Uterus (tissue), 4 donors: ENCODE results near the gene RELA. TPM values are rescaled to one million over a fixed set of nuclear protein-coding genes. Genes with fewer than 3 reads are reported as not detected.
A peak's percentile ranks its signal among the peaks of the same experiment; 100 is the strongest.

Experiments
- DNase-seq, 2 donors: peaks; one replicate each; pipeline ENCODE4 v3.0.0-alpha.2; 2019 to 2020
- H3K27ac ChIP-seq, 2 donors: fragments of 200-600 bp; sonication (generic); 1 replicate in 1 of 2; 2 replicates in 1 of 2; pipeline ENCODE4 v1.5.1; 2016 to 2018
- H3K27me3 ChIP-seq, 2 donors: fragments of 200-600 bp; sonication (generic); one replicate each; pipeline ENCODE4 v1.5.1; 2018 to 2019; ENCODE audit warnings: control low read depth in 1 of 2
- H3K36me3 ChIP-seq, 2 donors: fragments of 200-600 bp; sonication (generic); one replicate each; pipeline ENCODE4 v1.5.1; 2019; ENCODE audit warnings: control low read depth in 1 of 2
- H3K4me1 ChIP-seq, 2 donors: fragments of 200-600 bp; sonication (generic); one replicate each; pipeline ENCODE4 v1.5.1; 2018 to 2019; ENCODE audit warnings: control low read depth in 1 of 2
- H3K4me3 ChIP-seq, 2 donors: fragments of 200-600 bp; sonication (generic); 1 replicate in 1 of 2; 2 replicates in 1 of 2; pipeline ENCODE4 v1.5.1; 2018 to 2019; ENCODE audit warnings: mild to moderate bottlenecking in 1 of 2
- H3K9me3 ChIP-seq, 2 donors: fragments of 200-600 bp; sonication (generic); one replicate each; pipeline ENCODE4 v1.5.1; 2019; ENCODE audit warnings: control low read depth in 1 of 2
- CTCF ChIP-seq, 4 experiments: fragments of 200-600 bp in 2 of 4; fragments of 450-650 bp in 2 of 4; sonication (generic) in 2 of 4; IDR thresholded peaks; one replicate each; pipeline ENCODE4 v1.5.1; 2016 to 2019; ENCODE audit warnings: antibody characterized with exemption in 4 of 4, mild to moderate bottlenecking in 2 of 4, moderate library complexity in 1 of 4
- POLR2A ChIP-seq, 2 donors: fragments of 450-650 bp; IDR thresholded peaks; one replicate each; pipeline ENCODE4 v1.6.1; 2016; ENCODE audit warnings: antibody characterized with exemption in 2 of 2, mild to moderate bottlenecking in 1 of 2, moderate library complexity in 1 of 2
- intact Hi-C: fragments of 100-400 bp; cut with DNase I; formaldehyde crosslinking; loops from one replicate; pipeline ENCODE4 v1.15.1; 2023; ENCODE audit warnings: low total_unique reads
- total RNA-seq, 4 donors: library from RNA; depleted of rRNA in 3 of 4; stranded (reverse); fragments of >200 nt in 3 of 4; gene quantifications; one replicate each; pipeline versions ENCODE4 v1.1.0 to v1.2.4, GENCODE V29; 2014 to 2023
- donor health status: DM: yes; HTN: yes; CAD: no.

RELA gene
- total RNA-seq, 4 donors from 2014 or later: 6.7 to 97.1 (median 36.5) TPM

GRCh38 chr11:65617136-65617850, 45.4 kb downstream of the RELA start:
- no peaks in the 10 kb centered on the region for H3K9me3 ChIP-seq
- intact Hi-C loops: no loop called here
- no peak overlapping the region for H3K27ac ChIP-seq
- H3K36me3 ChIP-seq: no peaks in the 10 kb centered on the region
- peaks cover 0 to 19% of the 10 kb centered on the region in 2 donors for H3K4me1 ChIP-seq
- H3K4me3 ChIP-seq: no peak overlapping the region
- H3K27me3 ChIP-seq: no peaks in the 10 kb centered on the region
- no peak for TF ChIP-seq POLR2A (IDR thresholded peaks at IDR 0.05)
- no peak for TF ChIP-seq CTCF (IDR thresholded peaks at IDR 0.05)
- DNase-seq: no peak

DNA sequence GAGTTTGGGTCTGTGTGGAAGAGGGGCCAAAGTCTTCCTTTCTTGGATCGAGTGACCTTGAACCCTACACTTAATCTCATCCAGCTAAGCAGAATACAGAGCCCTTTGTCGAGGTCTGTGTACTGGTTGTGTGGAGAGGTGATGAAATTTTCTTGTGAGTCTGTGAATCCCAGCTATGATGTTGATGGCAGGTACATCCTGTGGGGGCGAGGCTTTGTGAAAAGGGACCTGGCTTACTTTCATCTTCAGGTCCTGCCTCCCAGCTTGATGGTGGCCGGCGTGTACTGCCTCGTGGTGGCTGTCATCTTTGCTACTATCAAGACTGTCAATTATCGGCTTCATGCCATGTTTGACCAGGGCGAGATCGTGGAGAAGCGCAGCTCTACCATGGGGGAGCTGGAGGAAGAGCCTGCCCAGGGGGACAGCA, 46.1 kb downstream of the RELA start:
- H3K36me3 ChIP-seq: no peaks in the 10 kb centered on the region
- no peaks in the 10 kb centered on the region for H3K27me3 ChIP-seq
- H3K9me3 ChIP-seq: no peaks in the 10 kb centered on the region
- no peak for DNase-seq
- H3K4me3 ChIP-seq: peak overlapping the region; percentile 87 to 93
- peak overlapping the region in 1 of 2 donors; percentile 87 for H3K27ac ChIP-seq
- intact Hi-C loops: no loop called here
- peaks cover 0 to 19% of the 10 kb centered on the region in 2 donors for H3K4me1 ChIP-seq
- TF ChIP-seq POLR2A (IDR thresholded peaks at IDR 0.05) (no peak), CTCF (IDR thresholded peaks at IDR 0.05) (no peak)

- DNase-seq: no peak
- Histone ChIP-seq H3K9me3 (no peaks in the 10 kb centered on the region), H3K27ac (peak overlapping the region; percentile 75 to 87), H3K4me1 (peaks cover 0 to 19% of the 10 kb centered on the region in 2 donors), H3K36me3 (no peaks in the 10 kb centered on the region), H3K4me3 (peak overlapping the region; percentile 87 to 93), H3K27me3 (no peaks in the 10 kb centered on the region)
- TF ChIP-seq POLR2A (IDR thresholded peaks at IDR 0.05): no peak
- TF ChIP-seq CTCF (IDR thresholded peaks at IDR 0.05): no peak
- intact Hi-C loops: no loop called here
These were observed 46.7 kb downstream of the RELA start for GRCh38 chr11:65615950-65616574.

DNA sequence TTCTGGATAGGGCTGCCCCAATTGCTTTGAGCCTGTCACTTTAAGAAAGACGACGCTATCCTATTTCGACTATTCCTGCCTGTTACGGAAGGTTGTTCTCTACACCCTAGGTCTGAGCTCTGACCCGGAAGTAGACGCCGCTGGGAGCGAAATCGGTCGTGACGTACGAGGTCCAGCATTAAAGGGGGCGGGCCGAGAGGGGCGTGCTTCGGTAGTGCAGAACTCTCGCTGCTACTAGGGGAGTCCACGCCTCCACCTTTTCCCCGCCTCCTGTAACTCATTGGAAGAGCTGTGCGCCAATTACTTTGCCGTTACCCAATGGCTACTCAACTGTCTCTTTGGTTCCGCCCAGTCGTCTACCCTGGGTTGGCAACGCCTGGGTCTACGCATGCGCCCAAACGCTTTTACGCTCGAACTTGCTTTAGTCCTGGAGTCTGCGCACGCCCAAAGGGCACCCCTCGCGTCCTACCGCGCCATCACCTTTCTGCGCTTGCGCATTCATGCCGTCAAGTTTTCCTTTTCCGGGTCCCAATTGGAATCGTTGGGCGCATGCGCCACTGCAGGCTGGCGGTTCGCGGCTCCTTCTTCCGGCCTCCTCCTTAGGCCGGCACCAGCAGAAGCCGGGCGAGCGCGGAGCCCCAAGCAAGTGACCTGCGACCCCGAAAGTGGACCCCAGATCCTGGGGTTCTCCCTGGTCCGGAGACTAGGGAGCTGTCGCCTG, 47.3 kb downstream of the RELA start, which contains the start of gene PCNX3:
Gene PCNX3, plus strand, starts transcription at position 548 of the 721 bp plus-strand sequence. CDS start 536 bp downstream, outside the sequence.
- peaks cover 0 to 19% of the 10 kb centered on the region in 2 donors for H3K4me1 ChIP-seq

More for the DNA sequence above, 47.3 kb downstream of the RELA start, which contains the start of gene PCNX3:
- H3K9me3 ChIP-seq: no peaks in the 10 kb centered on the region
- peak within 1 kb of the TSS; percentile 87 to 93 for H3K4me3 ChIP-seq
- intact Hi-C loops: no loop called here
- DNase-seq: peak; percentile 100
- H3K27ac ChIP-seq: peak within 1 kb of the TSS; percentile 86 to 87
- TF ChIP-seq POLR2A (IDR thresholded peaks at IDR 0.05) (peak; percentile 48 to 62), CTCF (IDR thresholded peaks at IDR 0.05) (peak in 1 of 4 experiments; percentile 58)
- no peaks in the 10 kb centered on the region for H3K36me3 ChIP-seq
- H3K27me3 ChIP-seq: no peaks in the 10 kb centered on the region
